Progenitor cell of endocrine pancreas (in vitro differentiated cells): Measurements from ENCODE around the gene OTUB2. TPM values are rescaled to one million over a fixed set of nuclear protein-coding genes. Genes with fewer than 3 reads are reported as not detected.

Experiments used
- DNase-seq: peaks from one replicate; pipeline ENCODE4 v3.0.0; 2021; ENCODE audit warnings: low spot score; ENCODE audit not compliant: unreplicated experiment
- H3K27ac Mint-ChIP-seq: 2 replicates; pipeline ENCODE4 v1.8.0; 2021; ENCODE audit warnings: mild to moderate bottlenecking, moderate library complexity, mixed read lengths
- H3K27me3 Mint-ChIP-seq: 2 replicates; pipeline ENCODE4 v1.8.0; 2021; ENCODE audit warnings: mixed read lengths
- H3K36me3 Mint-ChIP-seq: 2 replicates; pipeline ENCODE4 v1.8.0; 2022; ENCODE audit warnings: mixed read lengths; ENCODE audit not compliant: insufficient read depth
- H3K4me1 Mint-ChIP-seq: 2 replicates; pipeline ENCODE4 v1.8.0; 2021; ENCODE audit warnings: low read depth, mixed read lengths
- H3K4me3 Mint-ChIP-seq: 2 replicates; pipeline ENCODE4 v1.8.0; 2021; ENCODE audit warnings: low read depth, mild to moderate bottlenecking, moderate library complexity, mixed read lengths
- H3K9me3 Mint-ChIP-seq: 2 replicates; pipeline ENCODE4 v1.8.0; 2021; ENCODE audit warnings: low read depth, mixed read lengths
- CTCF ChIP-seq: fragments of 200-600 bp; sonication (generic); IDR thresholded peaks from one replicate; pipeline ENCODE4 v1.5.0; 2021; ENCODE audit warnings: antibody characterized with exemption, mild to moderate bottlenecking; ENCODE audit not compliant: unreplicated experiment
- total RNA-seq: library from RNA; stranded (reverse); gene quantifications from 2 replicates; pipeline ENCODE4 v1.2.1, GENCODE V29; 2021

OTUB2 gene
- total RNA-seq, 1 donor from 2014 or later = 7.0 TPM

GRCh38 chr14:94016446-94016976, 9.6 kb upstream of the OTUB2 start:
- Mint-ChIP-seq H3K36me3 (no peaks in the 10 kb centered on the region), H3K4me3 (no peak overlapping the region), H3K4me1 (peaks cover 9% of the 10 kb centered on the region), H3K9me3 (no peaks in the 10 kb centered on the region), H3K27me3 (peaks cover 10% of the 10 kb centered on the region), H3K27ac (no peak overlapping the region)
- DNase-seq = no peak
- TF ChIP-seq CTCF = no peak

GRCh38 chr14:94018308-94018707, 7.8 kb upstream of the OTUB2 start:
- DNase-seq = no peak
- peaks cover 12% of the 10 kb centered on the region for H3K4me1 Mint-ChIP-seq
- H3K27me3 Mint-ChIP-seq = peaks cover 10% of the 10 kb centered on the region
- H3K27ac Mint-ChIP-seq = no peak overlapping the region
- no peaks in the 10 kb centered on the region for H3K9me3 Mint-ChIP-seq
- TF ChIP-seq CTCF = no peak
- H3K36me3 Mint-ChIP-seq = no peaks in the 10 kb centered on the region
- H3K4me3 Mint-ChIP-seq = no peak overlapping the region

GRCh38 chr14:94019329-94019728, 6.8 kb upstream of the OTUB2 start:
- H3K4me3 Mint-ChIP-seq = no peak overlapping the region
- no peaks in the 10 kb centered on the region for H3K9me3 Mint-ChIP-seq
- DNase-seq = no peak
- H3K27ac Mint-ChIP-seq = no peak overlapping the region
- H3K4me1 Mint-ChIP-seq = peaks cover 10% of the 10 kb centered on the region
- H3K27me3 Mint-ChIP-seq = peaks cover 10% of the 10 kb centered on the region
- H3K36me3 Mint-ChIP-seq = no peaks in the 10 kb centered on the region
- no peak for TF ChIP-seq CTCF

GRCh38 chr14:94020267-94020666, 5.9 kb upstream of the OTUB2 start:
- Mint-ChIP-seq H3K9me3 (no peaks in the 10 kb centered on the region), H3K36me3 (no peaks in the 10 kb centered on the region), H3K27me3 (peaks cover 10% of the 10 kb centered on the region), H3K4me3 (no peak overlapping the region), H3K27ac (no peak overlapping the region), H3K4me1 (peaks cover 7% of the 10 kb centered on the region)
- no peak for DNase-seq
- TF ChIP-seq CTCF = no peak

- DNase-seq = no peak
- Mint-ChIP-seq H3K4me1 (peaks cover 7% of the 10 kb centered on the region), H3K4me3 (no peak overlapping the region), H3K36me3 (no peaks in the 10 kb centered on the region), H3K27me3 (peaks cover 10% of the 10 kb centered on the region), H3K27ac (no peak overlapping the region), H3K9me3 (no peaks in the 10 kb centered on the region)
- no peak for TF ChIP-seq CTCF
These were observed 5.1 kb upstream of the OTUB2 start for GRCh38 chr14:94021001-94021400.
